K562 (cell line): ENCODE results near the gene HOTAIR. TPM values are rescaled to one million over a fixed set of nuclear protein-coding genes. Genes with fewer than 3 reads are reported as not detected.

Experiments
- ATAC-seq: fragments of 200-7000 bp; cut with Tn5 transposase; 3 replicates; pipeline ENCODE4 v1.9.1; 2020; ENCODE audit warnings: moderate library complexity
- BruUV-seq: library from RNA; stranded (reverse); fragments of 400-500 nt; replicated peaks from 2 replicates; lab custom pipeline; 2021; lab: Mats Ljungman, UMichigan
- CTCF ChIA-PET: fragments of 300-600 bp; formaldehyde crosslinking; extraction: SDS; loops from one replicate; lab custom pipeline; 2021; ENCODE audit warnings: low intra/inter-chr PET ratio; lab: Yijun Ruan, JAX
- POLR2A ChIA-PET: fragments of 300-600, 350-650 bp; sonication (Branson Sonifier 250); formaldehyde crosslinking; extraction: SDS; loops from one replicate; lab custom pipeline; 2021; ENCODE audit warnings: antibody characterized with exemption, inconsistent platforms; lab: Yijun Ruan, JAX
- DNase-seq, 4 experiments: peaks; one replicate each; pipeline versions ENCODE4 v3.0.0 to v3.0.0-alpha.2; 2011 to 2018; ENCODE audit warnings: low spot score in 3 of 4, mixed read lengths in 3 of 4; ENCODE audit errors: extremely low read depth in 1 of 4
- FAIRE-seq: peaks from 2 replicates; lab custom pipeline; 2011; peaks lifted over from hg19 to GRCh38; lab: Jason Lieb, UNC
- H2AFZ ChIP-seq: 2 replicates; pipeline ENCODE4 v1.6.0; 2011; ENCODE audit warnings: low read depth, low read length, control low read depth, inconsistent platforms
- H3K27ac ChIP-seq: fragments of 200-600 bp; 3 replicates; pipeline ENCODE4 v1.8.0; 2011; ENCODE audit warnings: low read depth, mild to moderate bottlenecking, control low read depth, inconsistent platforms, low read length, moderate library complexity, mixed read lengths; ENCODE audit errors: extremely low read depth
- H3K27me3 ChIP-seq, 2 experiments: fragments of 300-600 bp in 1 of 2; 2 replicates in 1 of 2; 3 replicates in 1 of 2; pipeline versions ENCODE4 v1.6.0 to v1.8.0; 2011; ENCODE audit warnings: inconsistent platforms in 2 of 2, low read length in 2 of 2, mild to moderate bottlenecking in 1 of 2, mixed read lengths in 1 of 2, moderate library complexity in 1 of 2; ENCODE audit not compliant: control insufficient read depth in 2 of 2, insufficient read depth in 2 of 2
- H3K36me3 ChIP-seq: fragments of 300-600 bp; 3 replicates; pipeline ENCODE4 v1.8.0; 2011; ENCODE audit warnings: mild to moderate bottlenecking, low read length, inconsistent platforms; ENCODE audit not compliant: control insufficient read depth, insufficient read depth
- H3K4me1 ChIP-seq, 2 experiments: fragments of 200-600 bp in 1 of 2; replicated peaks in 1 of 2; 2 replicates in 1 of 2; 3 replicates in 1 of 2; pipeline versions ENCODE4 v1.5.1 to v1.8.0; 2011; ENCODE audit warnings: inconsistent platforms in 2 of 2, low read length in 2 of 2, mild to moderate bottlenecking in 1 of 2, mixed read lengths in 1 of 2, moderate library complexity in 1 of 2; ENCODE audit not compliant: control insufficient read depth in 2 of 2, insufficient read depth in 2 of 2
- H3K4me2 ChIP-seq: 2 replicates; pipeline ENCODE4 v1.6.1; 2011; ENCODE audit warnings: low read length, control low read depth, inconsistent platforms, mixed read lengths; ENCODE audit not compliant: insufficient read depth
- H3K4me3 ChIP-seq: fragments of 200-600 bp; sonication (generic), shearing (Covaris generic); 2 replicates; pipeline ENCODE4 v1.5.1; 2016; ENCODE audit warnings: control low read depth, inconsistent platforms
- H3K79me2 ChIP-seq: fragments of 200-600 bp; 3 replicates; pipeline ENCODE4 v1.8.0; 2011; ENCODE audit warnings: low read length, inconsistent platforms; ENCODE audit not compliant: control insufficient read depth, insufficient read depth
- H3K9ac ChIP-seq, 2 experiments: 2 replicates each; pipeline versions ENCODE4 v1.6.0 to v1.6.1; 2011; ENCODE audit warnings: low read depth in 2 of 2, low read length in 2 of 2, control low read depth in 1 of 2, inconsistent platforms in 1 of 2, mild to moderate bottlenecking in 1 of 2, mixed read lengths in 1 of 2; ENCODE audit not compliant: insufficient read depth in 1 of 2
- H3K9me1 ChIP-seq: one replicate; pipeline ENCODE4 v1.6.0; 2011; ENCODE audit warnings: inconsistent platforms, mild to moderate bottlenecking, low read length, moderate library complexity; ENCODE audit not compliant: control insufficient read depth, insufficient read depth
- H3K9me3 ChIP-seq: replicated peaks from 2 replicates; pipeline ENCODE4 v1.5.1; 2011; ENCODE audit warnings: low read depth, low read length, inconsistent platforms; ENCODE audit not compliant: control insufficient read depth, insufficient read depth
- H4K20me1 ChIP-seq: replicated peaks from 2 replicates; pipeline ENCODE4 v1.6.1; 2011; ENCODE audit warnings: low read length, inconsistent platforms, mixed read lengths; ENCODE audit not compliant: control insufficient read depth, insufficient read depth
- ARID1B ChIP-seq: fragments of 450-650 bp; IDR thresholded peaks from 2 replicates; pipeline ENCODE4 v1.6.1; 2016; ENCODE audit warnings: antibody characterized with exemption, mild to moderate bottlenecking, inconsistent platforms
- ATF6 ChIP-seq: sonication (generic); formaldehyde crosslinking; IDR thresholded peaks from 2 replicates; pipeline ENCODE4 v1.4.0; 2020; ENCODE audit warnings: mild to moderate bottlenecking, missing genetic modification reagents
- CREM ChIP-seq: IDR thresholded peaks from 2 replicates; pipeline ENCODE4 v1.6.1; 2014; ENCODE audit warnings: antibody characterized with exemption, low read depth
- ELF1 ChIP-seq: fragments of 200-800 bp; sonication (Bioruptor generic); IDR thresholded peaks from 2 replicates; pipeline ENCODE4 v1.6.1; 2016; ENCODE audit warnings: missing genetic modification characterization, missing compliant biosample characterization
- EP300 ChIP-seq: IDR thresholded peaks from 2 replicates; pipeline ENCODE4 v1.6.1; 2012; ENCODE audit warnings: low read length, improper control_type of control experiment
- FOS ChIP-seq: IDR thresholded peaks from 3 replicates; pipeline ENCODE4 v1.6.1; 2011; ENCODE audit not compliant: insufficient read length; ENCODE audit errors: extremely low read depth
- HES1 ChIP-seq: fragments of 450-650 bp; IDR thresholded peaks from 2 replicates; pipeline ENCODE4 v1.6.1; 2016; ENCODE audit warnings: low read depth, mild to moderate bottlenecking, moderate library complexity
- HMGN3 ChIP-seq: IDR thresholded peaks from 2 replicates; pipeline ENCODE4 v1.6.1; 2011; ENCODE audit warnings: borderline replicate concordance, low read depth, mild to moderate bottlenecking, mixed read lengths, low read length; ENCODE audit not compliant: insufficient read length; ENCODE audit errors: extremely low read depth
- KLF10 ChIP-seq: fragments of 250-450 bp; sonication (Bioruptor Pico); IDR thresholded peaks from 2 replicates; pipeline ENCODE4 v1.6.1; 2021; ENCODE audit warnings: matching md5 sums
- MAFG ChIP-seq: fragments of 450-650 bp; conservative IDR thresholded peaks from 2 replicates; pipeline ENCODE4 v1.6.1; 2016; ENCODE audit warnings: missing genetic modification characterization, missing compliant biosample characterization
- MAZ ChIP-seq, 2 experiments: fragments of 450-650 bp in 1 of 2; sonication (generic) in 1 of 2; formaldehyde crosslinking; IDR thresholded peaks in 1 of 2; conservative IDR thresholded peaks in 1 of 2; 2 replicates each; pipeline versions ENCODE4 v1.4.0 to v1.5.0; 2020; ENCODE audit warnings: mild to moderate bottlenecking in 1 of 2, missing genetic modification reagents in 1 of 2
- NCOA1 ChIP-seq: fragments of 450-650 bp; IDR thresholded peaks from 2 replicates; pipeline ENCODE4 v1.6.1; 2016; ENCODE audit warnings: low read depth
- POLR2AphosphoS2 ChIP-seq: IDR thresholded peaks from 2 replicates; pipeline ENCODE4 v1.6.1; 2012; ENCODE audit warnings: low read length, improper control_type of control experiment
- PYGO2 ChIP-seq: fragments of 450-650 bp; IDR thresholded peaks from 2 replicates; pipeline ENCODE4 v1.6.1; 2016; ENCODE audit warnings: mild to moderate bottlenecking, missing genetic modification characterization, moderate library complexity, missing compliant biosample characterization
- SMAD4 ChIP-seq: fragments of 250-450 bp; sonication (Bioruptor Pico); conservative IDR thresholded peaks from 2 replicates; pipeline ENCODE4 v1.8.0; 2021; ENCODE audit warnings: inconsistent platforms, mild to moderate bottlenecking, moderate library complexity
- ZKSCAN8 ChIP-seq: fragments of 200-800 bp; sonication (Bioruptor generic); IDR thresholded peaks from 2 replicates; pipeline ENCODE4 v1.6.1; 2016; ENCODE audit warnings: missing genetic modification characterization, missing compliant biosample characterization
- ZNF76 ChIP-seq: fragments of 250-450 bp; sonication (Bioruptor Pico); IDR thresholded peaks from 2 replicates; pipeline ENCODE4 v1.4.0; 2020; ENCODE audit warnings: mild to moderate bottlenecking, moderate library complexity, borderline replicate concordance
- ZNF79 ChIP-seq: fragments of 250-450 bp; sonication (Bioruptor Pico); IDR thresholded peaks from 2 replicates; pipeline ENCODE4 v1.4.0; 2020; ENCODE audit warnings: low read depth, mild to moderate bottlenecking, moderate library complexity
- WGBS: fragments of 100-300 bp; shearing (Covaris generic); methylation state at CpG from one replicate; pipeline ENCODE4 v1.1.6; 2016; ENCODE audit warnings: low coverage, mixed read lengths; ENCODE audit not compliant: insufficient coverage; ENCODE audit errors: missing lambda C conversion rate; 5-methylcytosine and 5-hydroxymethylcytosine counted together
- in situ Hi-C: fragments of 300-500 bp; cut with MboI; formaldehyde crosslinking; loops from 4 replicates; pipeline ENCODE4 v1.15.0; 2018; ENCODE audit warnings: inconsistent platforms, mixed read lengths
- intact Hi-C: fragments of 100-400 bp; cut with micrococcal nuclease; formaldehyde crosslinking; loops from 2 replicates; pipeline ENCODE4 v1.14.2; 2022
- polyA plus RNA-seq, 8 experiments: library from polyadenylated mRNA; depleted of rRNA in 4 of 8; stranded (reverse) in 5 of 8; unstranded in 3 of 8; fragments of >200 nt; fragmentation: Nextera tagmentation in 2 of 8; fragmentation: Illumina TruSeq in 1 of 8; extraction: Ambion mirVana in 2 of 8; extraction: Trizol in 1 of 8; gene quantifications; 2 replicates each; pipeline versions ENCODE4 v1.2.1 to v1.2.3, GENCODE V29; 2011 to 2014; ENCODE audit warnings: inconsistent platforms in 1 of 8, missing spikeins in 1 of 8
- total RNA-seq, 7 experiments: library from RNA; depleted of rRNA in 6 of 7; stranded (reverse); fragments of >200 nt in 6 of 7; fragmentation: Illumina TruSeq in 2 of 7; extraction: Trizol in 2 of 7; gene quantifications; 2 replicates each; pipeline versions ENCODE4 v1.2.1 to v1.2.3, GENCODE V29; 2011 to 2021; ENCODE audit warnings: low replicate concordance in 1 of 7

The HOTAIR gene
- total and polyA plus RNA-seq, 9 of the 15 experiments (the other 6 are each of a cell fraction or from before 2014, with no cell fraction given): 0.04 TPM; not detected in 8

- 0 out of 2 replicates have a peak, but pooled peaks have one; percentile 15 for TF ChIP-seq ZNF76 (CRISPR knock-in tag)
- TF ChIP-seq CREM: peak; percentile 58; the same call in 1 of the 2 replicates
- TF ChIP-seq NCOA1: no peak
- peak; percentile 37 for TF ChIP-seq HMGN3
- no peak for TF ChIP-seq POLR2AphosphoS2
- 0 out of 2 replicates have a peak, but pooled peaks have one; percentile 17 for TF ChIP-seq ZKSCAN8 (CRISPR knock-in tag)
- TF ChIP-seq KLF10: no peak
- TF ChIP-seq MAZ (CRISPR knock-in tag; conservative IDR thresholded peaks at IDR 0.05 in 1 of 2, IDR thresholded peaks at IDR 0.05 in 1 of 2): no peak
- TF ChIP-seq EP300: 0 out of 2 replicates have a peak, but pooled peaks have one; percentile 17
Measured at GRCh38 chr12:54018468-54018984, 43.8 kb upstream of the HOTAIR start (continued).

DNA sequence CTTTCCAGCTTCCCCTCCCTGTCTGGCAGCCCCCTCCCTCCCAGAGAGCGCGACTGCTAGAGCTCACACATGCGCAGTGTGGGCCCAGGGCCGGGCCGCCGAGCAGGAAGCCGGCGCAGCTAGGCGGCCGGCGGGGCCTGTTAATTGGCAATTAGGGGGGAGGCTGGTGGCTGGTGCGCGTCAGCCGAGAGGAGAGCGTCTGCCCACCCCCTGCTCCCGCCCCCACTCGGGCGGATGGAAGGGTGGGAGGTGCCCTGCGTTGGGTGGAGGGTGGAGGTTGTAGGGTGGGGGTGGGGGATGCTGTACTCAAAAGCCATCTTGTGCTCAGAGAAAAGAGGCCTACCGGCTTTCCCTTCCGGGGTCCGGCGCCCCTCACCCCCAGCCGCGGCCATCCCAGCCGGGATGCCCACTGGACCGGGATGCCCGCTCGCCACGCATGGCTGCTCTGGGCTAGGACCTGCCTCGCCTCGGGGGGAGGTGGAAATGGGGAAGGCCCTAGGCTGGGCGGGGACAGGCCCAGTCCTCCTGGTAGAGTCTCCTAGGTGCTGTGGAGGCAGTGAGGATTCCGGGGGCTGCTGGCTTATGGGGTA is 43.2 kb upstream of the HOTAIR start:
- Histone ChIP-seq H3K4me1 (peaks cover 10 to 47% of the 10 kb centered on the region in 2 experiments), H3K4me3 (peak overlapping the region; percentile 60), H4K20me1 (no peaks in the 10 kb centered on the region), H3K79me2 (peaks cover 3% of the 10 kb centered on the region; the same call in 2 of the 3 replicates), H2AFZ (peak overlapping the region; percentile 97), H3K4me2 (peak overlapping the region; percentile 91), H3K27me3 (no peaks in the 10 kb centered on the region), H3K9me1 (no peaks in the 10 kb centered on the region), H3K9me3 (no peaks in the 10 kb centered on the region), H3K36me3 (no peaks in the 10 kb centered on the region), H3K27ac (peak overlapping the region; percentile 86), H3K9ac (peak overlapping the region; percentile 82 to 98)
- no TSS peak for BruUV-seq
- POLR2A ChIA-PET: interaction anchor here (0.5 to 2.1 kb wide), 12 partner anchors 8 to 353 kb away, joined by 3 to 10 read pairs (median 4); partner anchors contain the start of genes HOXC5, HOXC6 and HOXC8
- FAIRE-seq (peak; percentile 77), DNase-seq (peak; percentile 95 to 98 (median 98)), ATAC-seq (peak; percentile 88)
- CTCF ChIA-PET: interaction anchor here (1.0 kb wide), 1 partner anchor 12 kb away, joined by 3 read pairs; no protein-coding TSS in a partner anchor
- intact Hi-C loops (loop anchor here (10.0 kb wide), 1 partner anchor 277 kb away; no protein-coding TSS in a partner anchor), in situ Hi-C loops (no loop called here)
- 2% methylated on average over 17 of the region's 34 CpGs for WGBS
- no peak for TF ChIP-seq ATF6 (CRISPR knock-in tag)
- TF ChIP-seq ZNF79 (CRISPR knock-in tag): no peak
- peak; percentile 56 for TF ChIP-seq ELF1 (tag)
- TF ChIP-seq MAFG (tag): no peak
- no peak for TF ChIP-seq FOS
- no peak for TF ChIP-seq ARID1B
- no peak for TF ChIP-seq SMAD4 (CRISPR knock-in tag)
- TF ChIP-seq PYGO2: no peak
- no peak for TF ChIP-seq HES1
